Hematopoietic multipotent progenitor cell treated with erythropoietin and hydrocortisone succinate and interleukin-3 and kit ligand, for 17 days (in vitro differentiated cells): ENCODE data around the gene CDH18.

ENCODE experiments used
- DNase-seq: peaks from one replicate; pipeline ENCODE4 v3.0.0-alpha.2; 2015; ENCODE audit warnings: low spot score

The CDH18 gene

GRCh38 chr5:19987612-19988361, at the start of gene CDH18:
TSS of gene CDH18 (minus strand) at chr5:19988200. CDS start at chr5:19838986, 149,214 bp downstream.
- DNase-seq, result no peak

GRCh38 chr5:20034717-20035116, 46.7 kb upstream of the CDH18 start:
- DNase-seq, result no peak

- DNase-seq, result no peak
Observed at GRCh38 chr5:20033881-20034280, 45.9 kb upstream of the CDH18 start.

- no peak for DNase-seq
Observed at GRCh38 chr5:20032896-20033295, 44.9 kb upstream of the CDH18 start.

- DNase-seq, result no peak
Observed at GRCh38 chr5:20030125-20030524, 42.1 kb upstream of the CDH18 start.

GRCh38 chr5:20029266-20029665, 41.3 kb upstream of the CDH18 start:
- no peak for DNase-seq

- no peak for DNase-seq
Observed at GRCh38 chr5:20028506-20028905, 40.5 kb upstream of the CDH18 start.

- DNase-seq, result no peak
Observed at GRCh38 chr5:20023686-20024180, 35.7 kb upstream of the CDH18 start.

GRCh38 chr5:20020247-20020646, 32.2 kb upstream of the CDH18 start:
- DNase-seq, result no peak

- DNase-seq, result no peak
Observed at GRCh38 chr5:20017021-20017420, 29.0 kb upstream of the CDH18 start.

- DNase-seq, result no peak
Observed at GRCh38 chr5:20000416-20000815, 12.4 kb upstream of the CDH18 start.

- DNase-seq, result no peak
Observed at GRCh38 chr5:19988457-19988856, 457 bp upstream of the CDH18 start.

- no peak for DNase-seq
Observed at GRCh38 chr5:19986806-19987205, 1.2 kb downstream of the CDH18 start.

GRCh38 chr5:19986031-19986619, 1.9 kb downstream of the CDH18 start:
- DNase-seq, result no peak

- DNase-seq, result no peak
Observed at GRCh38 chr5:19978476-19978875, 9.5 kb downstream of the CDH18 start.

- DNase-seq, result no peak
Observed at GRCh38 chr5:19977099-19977498, 10.9 kb downstream of the CDH18 start.

GRCh38 chr5:19975795-19976194, 12.2 kb downstream of the CDH18 start:
- DNase-seq, result no peak

- no peak for DNase-seq
Observed at GRCh38 chr5:19960451-19960850, 27.5 kb downstream of the CDH18 start.

- no peak for DNase-seq
Observed at GRCh38 chr5:19959830-19960384, 28.1 kb downstream of the CDH18 start.

- no peak for DNase-seq
Observed at GRCh38 chr5:19950897-19951296, 37.1 kb downstream of the CDH18 start.

- no peak for DNase-seq
Observed at GRCh38 chr5:19940192-19940591, 47.8 kb downstream of the CDH18 start.

GRCh38 chr5:19930451-19930850, 57.5 kb downstream of the CDH18 start:
- no peak for DNase-seq
